ENCODE results near the gene PRKG1.

DNA sequence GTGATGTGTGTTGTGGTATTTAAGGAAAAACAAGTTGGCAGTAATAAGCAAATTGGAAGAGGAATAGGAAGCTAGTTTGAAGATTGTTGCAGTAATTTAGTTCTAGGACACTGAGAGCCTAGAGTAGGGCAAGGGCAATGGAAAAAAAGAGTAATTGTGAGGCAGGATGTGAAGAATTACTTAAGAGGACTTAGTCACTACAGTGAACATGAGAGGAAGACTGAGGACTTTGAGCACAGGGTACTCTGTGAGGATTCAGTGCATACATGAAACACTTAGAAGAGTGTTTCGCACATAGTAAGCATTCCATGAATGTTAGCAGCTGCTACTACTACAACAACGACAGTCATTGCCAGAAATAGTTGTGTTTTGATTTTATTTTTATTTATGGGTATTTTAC, 1208.9 kb downstream of the PRKG1 start:
- TF ChIP-seq, protein P1, sequence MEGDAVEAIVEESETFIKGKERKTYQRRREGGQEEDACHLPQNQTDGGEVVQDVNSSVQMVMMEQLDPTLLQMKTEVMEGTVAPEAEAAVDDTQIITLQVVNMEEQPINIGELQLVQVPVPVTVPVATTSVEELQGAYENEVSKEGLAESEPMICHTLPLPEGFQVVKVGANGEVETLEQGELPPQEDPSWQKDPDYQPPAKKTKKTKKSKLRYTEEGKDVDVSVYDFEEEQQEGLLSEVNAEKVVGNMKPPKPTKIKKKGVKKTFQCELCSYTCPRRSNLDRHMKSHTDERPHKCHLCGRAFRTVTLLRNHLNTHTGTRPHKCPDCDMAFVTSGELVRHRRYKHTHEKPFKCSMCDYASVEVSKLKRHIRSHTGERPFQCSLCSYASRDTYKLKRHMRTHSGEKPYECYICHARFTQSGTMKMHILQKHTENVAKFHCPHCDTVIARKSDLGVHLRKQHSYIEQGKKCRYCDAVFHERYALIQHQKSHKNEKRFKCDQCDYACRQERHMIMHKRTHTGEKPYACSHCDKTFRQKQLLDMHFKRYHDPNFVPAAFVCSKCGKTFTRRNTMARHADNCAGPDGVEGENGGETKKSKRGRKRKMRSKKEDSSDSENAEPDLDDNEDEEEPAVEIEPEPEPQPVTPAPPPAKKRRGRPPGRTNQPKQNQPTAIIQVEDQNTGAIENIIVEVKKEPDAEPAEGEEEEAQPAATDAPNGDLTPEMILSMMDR (IDR thresholded peaks at IDR 0.05) = no peak
- TF ChIP-seq POLR2A (IDR thresholded peaks at IDR 0.05) (no peak), POLR2AphosphoS5 (IDR thresholded peaks at IDR 0.05; ENCODE audit: insufficient read depth in 1 of 2, low read depth in 1 of 2) (no peak)
